Measurements from ENCODE around the gene UGT1A9.
"Not testable (repeated sequence)": the region's sequence is repeated elsewhere in the genome, so short reads cannot be mapped to it uniquely, and the experiment has no call there.

The UGT1A9 gene

DNA sequence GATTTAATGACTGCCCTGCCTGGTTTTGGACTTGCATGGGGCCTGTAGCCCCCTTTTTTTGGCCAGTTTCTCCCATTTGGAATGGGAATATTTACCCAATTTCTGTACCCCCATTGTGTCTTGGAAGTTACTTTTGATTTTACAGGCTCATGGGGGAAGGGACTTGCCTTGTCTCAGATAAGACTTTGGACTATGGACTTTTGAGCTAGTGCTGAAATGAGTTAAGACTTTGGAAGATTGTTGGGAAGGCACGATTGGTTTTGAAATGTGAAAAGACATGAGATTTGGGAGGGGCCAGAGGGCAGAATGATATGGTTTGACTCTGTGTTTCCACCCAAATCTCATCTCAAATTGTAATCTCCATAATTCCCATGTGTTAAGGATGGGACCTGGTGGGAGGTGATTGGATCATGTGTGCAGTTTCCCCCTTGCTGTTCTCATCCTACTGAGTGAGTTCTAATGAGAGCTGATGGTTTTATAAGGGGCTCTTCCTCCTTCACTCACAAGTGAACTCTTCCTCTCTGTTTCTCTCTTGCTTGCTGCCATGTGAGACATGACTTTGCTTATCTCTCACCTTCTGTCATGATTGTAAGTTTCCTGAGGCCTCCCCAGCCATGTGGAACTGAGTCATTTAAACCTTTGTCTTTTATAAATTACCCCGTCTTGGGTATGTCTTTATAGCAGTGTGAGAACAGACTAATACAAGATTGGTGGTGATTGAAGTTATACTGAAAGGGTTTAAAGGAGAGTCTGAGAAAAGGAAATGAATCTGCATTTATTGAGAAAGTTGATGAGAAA is 79.7 kb downstream of the UGT1A9 start:
- H3K9me3 ChIP-seq (ENCODE audit: control insufficient read depth, insufficient read depth, low read length); H3K9ac ChIP-seq (ENCODE audit: low read depth, low read length); H3K4me1 ChIP-seq (ENCODE audit: insufficient read depth, low read length); H3K36me3 ChIP-seq (ENCODE audit: insufficient read depth, low read length): not testable (repeated sequence)

DNA sequence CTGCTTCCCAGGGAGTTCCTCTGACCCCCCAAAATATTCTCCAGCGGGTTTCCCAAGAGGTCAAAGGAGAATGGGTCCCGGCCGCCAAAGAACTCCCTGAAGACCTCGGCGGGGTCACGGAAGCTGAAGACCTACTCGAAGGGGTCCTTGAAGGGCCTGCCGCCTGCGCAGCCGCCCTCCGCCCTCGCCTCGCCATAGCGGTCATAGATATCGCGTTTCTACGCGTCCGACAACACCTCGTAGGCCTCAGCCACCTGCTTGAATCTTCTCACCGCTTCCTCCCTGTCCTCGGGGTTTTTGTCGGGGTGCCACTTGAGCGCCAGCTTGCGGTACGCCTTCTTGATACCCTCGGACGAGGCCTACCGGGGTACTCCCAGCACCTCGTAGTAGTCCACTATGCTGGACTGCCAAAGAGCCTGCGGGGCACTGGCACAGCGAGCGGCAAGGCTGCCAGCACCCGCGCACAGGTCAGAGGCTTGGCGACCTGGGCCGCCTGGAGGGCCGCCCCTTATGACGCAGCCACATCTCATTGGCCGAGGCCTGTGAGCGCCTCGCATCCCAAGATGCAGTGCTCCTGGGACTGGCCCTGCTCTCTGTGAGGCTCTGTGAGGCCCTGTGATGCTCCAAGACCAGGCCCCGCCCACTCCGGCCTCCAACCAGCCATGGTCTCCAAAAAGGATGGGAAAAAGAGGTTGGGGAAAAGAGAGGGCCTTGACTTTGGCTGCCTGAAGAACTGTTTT is 83.3 kb downstream of the UGT1A9 start:
- Histone ChIP-seq H3K36me3 (ENCODE audit: insufficient read depth, low read length) (no peaks in the 10 kb centered on the region), H3K4me1 (ENCODE audit: insufficient read depth, low read length) (no peaks in the 10 kb centered on the region), H3K9me3 (ENCODE audit: control insufficient read depth, insufficient read depth, low read length) (no peaks in the 10 kb centered on the region), H3K9ac (ENCODE audit: low read depth, low read length) (no peak overlapping the region)

DNA sequence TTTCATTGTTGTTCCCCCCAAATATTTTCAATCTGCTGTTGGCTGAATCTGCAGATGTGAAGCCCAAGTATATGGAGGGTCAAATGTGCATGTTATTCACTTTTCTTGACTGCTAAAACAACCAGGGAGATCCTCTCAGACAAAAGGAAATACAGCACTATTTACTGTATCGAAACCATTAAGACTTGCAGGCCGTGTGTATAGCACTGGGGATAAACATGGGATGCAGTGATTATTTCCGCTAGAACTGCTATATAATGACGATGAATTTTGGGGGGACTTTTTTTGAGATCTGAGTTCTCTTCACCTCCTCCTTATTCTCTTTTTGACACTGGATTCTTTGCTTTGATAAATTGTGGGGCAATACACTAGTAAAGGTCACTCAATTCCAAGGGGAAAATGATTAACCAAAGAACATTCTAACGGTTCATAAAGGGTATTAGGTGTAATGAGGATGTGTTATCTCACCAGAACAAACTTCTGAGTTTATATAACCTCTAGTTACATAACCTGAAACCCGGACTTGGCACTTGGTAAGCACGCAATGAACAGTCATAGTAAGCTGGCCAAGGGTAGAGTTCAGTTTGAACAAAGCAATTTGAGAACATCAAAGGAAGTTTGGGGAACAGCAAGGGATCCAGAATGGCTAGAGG is 84.9 kb downstream of the UGT1A9 start:
- H3K9ac ChIP-seq (ENCODE audit: low read depth, low read length) = no peak overlapping the region
- no peaks in the 10 kb centered on the region for H3K4me1 ChIP-seq (ENCODE audit: insufficient read depth, low read length)
- no peaks in the 10 kb centered on the region for H3K9me3 ChIP-seq (ENCODE audit: control insufficient read depth, insufficient read depth, low read length)
- H3K36me3 ChIP-seq (ENCODE audit: insufficient read depth, low read length) = no peaks in the 10 kb centered on the region

DNA sequence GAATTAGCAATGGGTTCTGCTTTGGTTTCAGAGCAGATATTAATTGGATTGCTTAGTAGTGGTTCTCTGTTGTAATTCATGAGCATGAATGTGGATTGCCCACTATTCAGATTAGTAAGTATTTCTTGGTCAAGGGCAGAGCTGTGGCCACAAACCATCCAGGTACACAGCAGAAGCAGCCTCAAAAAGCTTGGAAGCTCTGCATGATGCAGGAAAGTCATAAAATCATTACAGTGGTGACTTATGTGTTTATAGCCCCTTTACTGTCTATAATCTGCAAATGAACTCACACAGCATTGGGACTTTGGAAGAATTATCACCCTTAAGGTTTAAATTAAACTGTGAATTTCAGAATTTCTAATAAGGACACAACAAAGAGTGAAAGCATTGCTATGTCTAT is 86.4 kb downstream of the UGT1A9 start:
- H3K4me1 ChIP-seq (ENCODE audit: insufficient read depth, low read length) = no peaks in the 10 kb centered on the region
- no peaks in the 10 kb centered on the region for H3K36me3 ChIP-seq (ENCODE audit: insufficient read depth, low read length)
- no peak overlapping the region for H3K9ac ChIP-seq (ENCODE audit: low read depth, low read length)
- H3K9me3 ChIP-seq (ENCODE audit: control insufficient read depth, insufficient read depth, low read length) = no peaks in the 10 kb centered on the region

DNA sequence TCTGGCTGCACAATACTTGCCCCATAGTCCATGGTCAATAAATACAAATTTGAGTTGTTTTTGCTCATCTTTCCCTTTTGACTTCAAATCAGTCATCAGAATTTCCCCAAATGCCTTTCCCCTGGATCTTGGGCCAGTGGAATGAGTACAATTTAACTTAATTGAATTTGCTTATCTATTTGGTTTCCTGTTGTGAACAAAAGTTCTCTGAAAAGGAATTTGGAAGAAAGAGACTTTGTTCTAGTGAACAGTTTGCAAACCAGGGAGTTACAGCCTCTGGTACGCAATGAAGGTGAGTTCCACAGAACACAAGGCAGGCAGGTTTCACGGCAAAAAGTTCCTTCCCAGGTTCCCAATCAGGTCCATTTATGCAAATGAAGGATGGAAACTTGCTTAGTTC is 87.2 kb downstream of the UGT1A9 start:
- H3K9me3 ChIP-seq (ENCODE audit: control insufficient read depth, insufficient read depth, low read length) = peaks cover 2% of the 10 kb centered on the region; the same call in 1 of the 2 replicates
- no peaks in the 10 kb centered on the region for H3K4me1 ChIP-seq (ENCODE audit: insufficient read depth, low read length)
- H3K9ac ChIP-seq (ENCODE audit: low read depth, low read length) = no peak overlapping the region
- no peaks in the 10 kb centered on the region for H3K36me3 ChIP-seq (ENCODE audit: insufficient read depth, low read length)

DNA sequence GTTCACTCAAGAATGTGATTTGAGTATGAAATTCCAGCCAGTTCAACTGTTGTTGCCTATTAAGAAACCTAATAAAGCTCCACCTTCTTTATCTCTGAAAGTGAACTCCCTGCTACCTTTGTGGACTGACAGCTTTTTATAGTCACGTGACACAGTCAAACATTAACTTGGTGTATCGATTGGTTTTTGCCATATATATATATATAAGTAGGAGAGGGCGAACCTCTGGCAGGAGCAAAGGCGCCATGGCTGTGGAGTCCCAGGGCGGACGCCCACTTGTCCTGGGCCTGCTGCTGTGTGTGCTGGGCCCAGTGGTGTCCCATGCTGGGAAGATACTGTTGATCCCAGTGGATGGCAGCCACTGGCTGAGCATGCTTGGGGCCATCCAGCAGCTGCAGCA is 88.3 kb downstream of the UGT1A9 start, which contains the start of gene UGT1A1:
TSS of gene UGT1A1 (plus strand) at position 228 of the 400 bp plus-strand sequence. CDS start at position 246, 18 bp downstream.
- Histone ChIP-seq H3K4me1 (ENCODE audit: insufficient read depth, low read length) (no peaks in the 10 kb centered on the region), H3K36me3 (ENCODE audit: insufficient read depth, low read length) (no peaks in the 10 kb centered on the region), H3K9me3 (ENCODE audit: control insufficient read depth, insufficient read depth, low read length) (peaks cover 2% of the 10 kb centered on the region; the same call in 1 of the 2 replicates), H3K9ac (ENCODE audit: low read depth, low read length) (no peak within 1 kb of the TSS)

DNA sequence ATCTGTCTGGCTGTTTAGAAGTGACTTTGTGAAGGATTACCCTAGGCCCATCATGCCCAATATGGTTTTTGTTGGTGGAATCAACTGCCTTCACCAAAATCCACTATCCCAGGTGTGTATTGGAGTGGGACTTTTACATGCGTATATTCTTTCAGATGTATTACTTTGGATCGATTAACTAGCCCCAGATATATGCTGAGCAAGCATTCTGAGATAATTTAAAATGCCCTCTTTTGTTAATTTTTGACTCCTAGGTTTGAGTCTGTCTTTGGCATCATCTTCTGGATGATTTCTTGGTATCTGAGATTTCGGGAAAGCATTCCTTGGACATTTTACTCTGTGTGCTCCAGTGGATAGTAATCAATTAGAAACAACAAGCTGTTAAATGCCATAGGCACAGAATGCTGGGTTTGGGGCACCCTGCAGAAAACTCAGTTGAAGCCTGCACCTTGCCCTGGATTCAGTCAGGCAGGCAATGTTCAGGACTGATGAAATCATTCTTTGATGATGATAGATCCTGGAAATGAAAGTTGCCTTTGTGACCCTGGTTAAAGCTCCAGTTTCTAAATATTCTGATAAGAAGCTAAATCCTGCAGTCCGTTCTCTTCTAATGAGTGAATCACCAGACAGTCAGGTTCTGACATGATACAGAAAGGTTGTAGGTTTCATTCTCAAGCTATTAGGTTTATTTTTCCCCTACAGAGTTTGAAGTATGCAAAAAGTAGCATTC is 89.5 kb downstream of the UGT1A9 start:
- Histone ChIP-seq H3K9ac (ENCODE audit: low read depth, low read length) (no peak overlapping the region), H3K4me1 (ENCODE audit: insufficient read depth, low read length) (no peaks in the 10 kb centered on the region), H3K9me3 (ENCODE audit: control insufficient read depth, insufficient read depth, low read length) (peaks cover 2% of the 10 kb centered on the region; the same call in 1 of the 2 replicates), H3K36me3 (ENCODE audit: insufficient read depth, low read length) (no peaks in the 10 kb centered on the region)

DNA sequence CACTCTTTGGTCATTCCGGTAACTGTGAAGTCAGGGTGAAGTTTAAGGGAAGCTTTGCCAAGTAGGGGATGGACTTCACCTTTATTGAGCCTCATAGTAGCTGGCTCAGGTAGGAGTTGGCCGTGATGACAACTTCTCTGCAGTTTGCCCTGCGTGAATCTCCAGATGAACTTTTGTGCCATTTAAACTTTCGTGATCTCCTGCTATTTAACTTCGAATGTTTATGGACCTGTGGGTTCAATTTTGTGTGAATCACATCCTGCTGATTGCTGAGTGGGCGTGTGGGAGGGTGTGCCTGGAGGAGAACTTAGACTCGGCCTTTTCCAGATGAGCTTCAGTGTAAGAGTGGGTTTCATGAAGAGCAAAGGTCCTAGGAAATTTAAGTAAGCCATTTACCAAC is 92.6 kb downstream of the UGT1A9 start:
- Histone ChIP-seq H3K9ac (ENCODE audit: low read depth, low read length) (no peak overlapping the region), H3K4me1 (ENCODE audit: insufficient read depth, low read length) (no peaks in the 10 kb centered on the region), H3K9me3 (ENCODE audit: control insufficient read depth, insufficient read depth, low read length) (peaks cover 2% of the 10 kb centered on the region; the same call in 1 of the 2 replicates), H3K36me3 (ENCODE audit: insufficient read depth, low read length) (no peaks in the 10 kb centered on the region)

DNA sequence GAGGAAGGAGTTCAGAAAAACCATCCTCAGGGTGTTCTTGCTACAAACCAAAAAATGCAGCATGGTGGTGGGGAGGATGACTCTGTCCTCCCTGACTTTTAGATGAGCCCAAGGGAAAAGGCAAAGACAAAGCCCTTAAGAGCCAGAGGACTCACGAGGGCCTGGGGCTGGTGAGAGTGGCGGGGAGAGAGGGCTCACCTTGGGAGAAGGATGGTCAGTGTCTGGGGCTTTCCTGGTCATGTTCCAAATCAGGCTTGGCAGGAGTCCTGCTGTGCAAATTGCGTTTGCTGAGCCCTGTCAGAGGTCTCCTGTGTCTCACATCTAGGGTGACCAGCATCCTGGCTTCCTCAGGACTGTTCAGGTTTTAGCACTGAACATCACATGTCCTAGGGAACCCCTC is 93.1 kb downstream of the UGT1A9 start:
- Histone ChIP-seq H3K4me1 (ENCODE audit: insufficient read depth, low read length) (no peaks in the 10 kb centered on the region), H3K36me3 (ENCODE audit: insufficient read depth, low read length) (no peaks in the 10 kb centered on the region), H3K9me3 (ENCODE audit: control insufficient read depth, insufficient read depth, low read length) (peaks cover 2% of the 10 kb centered on the region; the same call in 1 of the 2 replicates), H3K9ac (ENCODE audit: low read depth, low read length) (no peak overlapping the region)

DNA sequence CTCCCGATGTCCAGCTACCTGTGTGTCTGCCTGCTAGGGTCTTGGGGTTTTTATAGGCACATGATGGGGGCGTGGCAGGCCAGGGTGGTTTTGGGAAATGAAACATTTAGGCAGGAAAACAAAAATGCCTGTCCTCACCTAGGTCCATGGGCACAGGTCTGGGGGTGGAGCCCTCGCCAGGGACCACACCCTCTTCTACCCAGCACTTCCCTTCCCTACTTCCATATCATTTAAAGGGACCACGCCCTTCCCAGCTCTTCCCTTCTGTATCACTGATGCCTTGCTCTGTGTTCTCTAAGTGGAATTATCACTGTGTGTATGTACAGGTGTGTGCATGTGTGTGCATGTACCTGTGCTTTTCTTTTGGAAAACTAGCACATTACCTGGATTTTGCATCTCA is 94.7 kb downstream of the UGT1A9 start:
- peaks cover 2% of the 10 kb centered on the region; the same call in 1 of the 2 replicates for H3K9me3 ChIP-seq (ENCODE audit: control insufficient read depth, insufficient read depth, low read length)
- no peaks in the 10 kb centered on the region for H3K36me3 ChIP-seq (ENCODE audit: insufficient read depth, low read length)
- no peaks in the 10 kb centered on the region for H3K4me1 ChIP-seq (ENCODE audit: insufficient read depth, low read length)
- no peak overlapping the region for H3K9ac ChIP-seq (ENCODE audit: low read depth, low read length)

DNA sequence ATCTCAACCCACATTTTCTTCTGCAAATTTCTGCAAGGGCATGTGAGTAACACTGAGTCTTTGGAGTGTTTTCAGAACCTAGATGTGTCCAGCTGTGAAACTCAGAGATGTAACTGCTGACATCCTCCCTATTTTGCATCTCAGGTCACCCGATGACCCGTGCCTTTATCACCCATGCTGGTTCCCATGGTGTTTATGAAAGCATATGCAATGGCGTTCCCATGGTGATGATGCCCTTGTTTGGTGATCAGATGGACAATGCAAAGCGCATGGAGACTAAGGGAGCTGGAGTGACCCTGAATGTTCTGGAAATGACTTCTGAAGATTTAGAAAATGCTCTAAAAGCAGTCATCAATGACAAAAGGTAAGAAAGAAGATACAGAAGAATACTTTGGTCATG is 96.4 kb downstream of the UGT1A9 start:
- H3K4me1 ChIP-seq (ENCODE audit: insufficient read depth, low read length) = no peaks in the 10 kb centered on the region
- H3K9me3 ChIP-seq (ENCODE audit: control insufficient read depth, insufficient read depth, low read length) = peaks cover 2% of the 10 kb centered on the region; the same call in 1 of the 2 replicates
- H3K9ac ChIP-seq (ENCODE audit: low read depth, low read length) = no peak overlapping the region
- H3K36me3 ChIP-seq (ENCODE audit: insufficient read depth, low read length) = no peaks in the 10 kb centered on the region

DNA sequence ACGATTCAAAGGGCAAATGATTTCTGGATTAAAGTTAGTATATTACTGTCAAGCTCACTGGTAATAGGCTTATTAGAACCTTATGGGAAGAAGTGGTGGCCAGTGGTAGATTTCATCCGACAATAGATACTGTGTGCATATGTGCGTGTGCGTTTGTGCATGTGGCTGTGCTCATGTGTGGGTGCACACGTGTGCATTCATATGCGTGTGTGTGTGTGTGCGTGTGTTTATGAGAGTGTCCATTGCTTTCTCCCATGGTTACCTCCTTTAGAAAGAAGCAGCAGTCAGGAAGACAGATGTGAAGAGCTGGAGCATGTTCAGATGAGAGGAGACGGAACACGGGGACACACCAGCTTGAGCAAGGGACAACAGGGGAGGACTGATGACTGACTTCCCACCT is 97.6 kb downstream of the UGT1A9 start:
- no peak overlapping the region for H3K9ac ChIP-seq (ENCODE audit: low read depth, low read length)
- no peaks in the 10 kb centered on the region for H3K4me1 ChIP-seq (ENCODE audit: insufficient read depth, low read length)
- no peaks in the 10 kb centered on the region for H3K36me3 ChIP-seq (ENCODE audit: insufficient read depth, low read length)
- H3K9me3 ChIP-seq (ENCODE audit: control insufficient read depth, insufficient read depth, low read length) = no peaks in the 10 kb centered on the region

DNA sequence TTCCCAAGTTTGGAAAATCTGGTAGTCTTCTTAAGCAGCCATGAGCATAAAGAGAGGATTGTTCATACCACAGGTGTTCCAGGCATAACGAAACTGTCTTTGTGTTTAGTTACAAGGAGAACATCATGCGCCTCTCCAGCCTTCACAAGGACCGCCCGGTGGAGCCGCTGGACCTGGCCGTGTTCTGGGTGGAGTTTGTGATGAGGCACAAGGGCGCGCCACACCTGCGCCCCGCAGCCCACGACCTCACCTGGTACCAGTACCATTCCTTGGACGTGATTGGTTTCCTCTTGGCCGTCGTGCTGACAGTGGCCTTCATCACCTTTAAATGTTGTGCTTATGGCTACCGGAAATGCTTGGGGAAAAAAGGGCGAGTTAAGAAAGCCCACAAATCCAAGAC is 100.5 kb downstream of the UGT1A9 start:
- H3K4me1 ChIP-seq (ENCODE audit: insufficient read depth, low read length) = no peaks in the 10 kb centered on the region
- no peaks in the 10 kb centered on the region for H3K9me3 ChIP-seq (ENCODE audit: control insufficient read depth, insufficient read depth, low read length)
- no peak overlapping the region for H3K9ac ChIP-seq (ENCODE audit: low read depth, low read length)
- no peaks in the 10 kb centered on the region; the same call in 1 of the 2 replicates for H3K36me3 ChIP-seq (ENCODE audit: insufficient read depth, low read length)

DNA sequence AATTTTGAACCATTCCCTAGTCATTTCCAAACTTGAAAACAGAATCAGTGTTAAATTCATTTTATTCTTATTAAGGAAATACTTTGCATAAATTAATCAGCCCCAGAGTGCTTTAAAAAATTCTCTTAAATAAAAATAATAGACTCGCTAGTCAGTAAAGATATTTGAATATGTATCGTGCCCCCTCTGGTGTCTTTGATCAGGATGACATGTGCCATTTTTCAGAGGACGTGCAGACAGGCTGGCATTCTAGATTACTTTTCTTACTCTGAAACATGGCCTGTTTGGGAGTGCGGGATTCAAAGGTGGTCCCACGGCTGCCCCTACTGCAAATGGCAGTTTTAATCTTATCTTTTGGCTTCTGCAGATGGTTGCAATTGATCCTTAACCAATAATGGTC is 100.9 kb downstream of the UGT1A9 start:
- Histone ChIP-seq H3K9ac (ENCODE audit: low read depth, low read length) (no peak overlapping the region), H3K36me3 (ENCODE audit: insufficient read depth, low read length) (no peaks in the 10 kb centered on the region; the same call in 1 of the 2 replicates), H3K9me3 (ENCODE audit: control insufficient read depth, insufficient read depth, low read length) (no peaks in the 10 kb centered on the region), H3K4me1 (ENCODE audit: insufficient read depth, low read length) (no peaks in the 10 kb centered on the region)
